Epithelial cell of proximal tubule (primary cell): ENCODE data around the gene RAB5IF. TPM values are rescaled to one million over a fixed set of nuclear protein-coding genes. Genes with fewer than 3 reads are reported as not detected.

Source experiments
- DNase-seq: peaks from one replicate; pipeline ENCODE4 v3.0.0-alpha.2; 2011; ENCODE audit warnings: low read depth
- H3K4me3 ChIP-seq: 2 replicates; pipeline ENCODE4 v1.5.1; 2011; ENCODE audit warnings: low read depth, mild to moderate bottlenecking, low read length
- total RNA-seq: library from RNA; depleted of rRNA; stranded (reverse); fragments of >200 nt; gene quantifications from 2 replicates; pipeline ENCODE4 v1.2.3, GENCODE V29; 2015
- TF ChIP-seq, protein P1 (sequence below): conservative IDR thresholded peaks from 2 replicates; pipeline ENCODE4 v1.5.1; 2012; ENCODE audit warnings: low read depth, mild to moderate bottlenecking, low read length

Gene RAB5IF
- total RNA-seq, 1 donor from 2014 or later = 142 TPM

DNA sequence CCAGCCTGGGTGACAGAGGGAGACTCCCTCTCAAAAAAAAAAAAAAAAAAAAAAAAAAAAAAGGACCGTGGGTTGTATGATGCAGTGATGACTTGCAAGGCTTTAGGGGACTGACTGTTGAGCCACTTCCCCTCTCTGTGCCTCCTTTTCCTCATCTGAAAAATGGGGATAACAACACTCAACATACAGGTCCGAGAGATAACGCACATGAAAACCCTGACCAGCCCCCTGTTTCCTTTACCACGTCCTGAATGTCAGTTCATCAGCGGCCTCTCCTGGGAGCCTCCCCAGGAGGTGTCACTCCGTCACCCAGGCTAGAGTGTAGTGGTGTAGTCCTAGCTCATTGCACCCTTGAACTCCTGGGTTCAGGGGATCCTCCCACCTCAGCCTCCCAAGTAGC lies 36.6 kb downstream of the RAB5IF start:
- no peak for DNase-seq
- TF ChIP-seq, protein P1, sequence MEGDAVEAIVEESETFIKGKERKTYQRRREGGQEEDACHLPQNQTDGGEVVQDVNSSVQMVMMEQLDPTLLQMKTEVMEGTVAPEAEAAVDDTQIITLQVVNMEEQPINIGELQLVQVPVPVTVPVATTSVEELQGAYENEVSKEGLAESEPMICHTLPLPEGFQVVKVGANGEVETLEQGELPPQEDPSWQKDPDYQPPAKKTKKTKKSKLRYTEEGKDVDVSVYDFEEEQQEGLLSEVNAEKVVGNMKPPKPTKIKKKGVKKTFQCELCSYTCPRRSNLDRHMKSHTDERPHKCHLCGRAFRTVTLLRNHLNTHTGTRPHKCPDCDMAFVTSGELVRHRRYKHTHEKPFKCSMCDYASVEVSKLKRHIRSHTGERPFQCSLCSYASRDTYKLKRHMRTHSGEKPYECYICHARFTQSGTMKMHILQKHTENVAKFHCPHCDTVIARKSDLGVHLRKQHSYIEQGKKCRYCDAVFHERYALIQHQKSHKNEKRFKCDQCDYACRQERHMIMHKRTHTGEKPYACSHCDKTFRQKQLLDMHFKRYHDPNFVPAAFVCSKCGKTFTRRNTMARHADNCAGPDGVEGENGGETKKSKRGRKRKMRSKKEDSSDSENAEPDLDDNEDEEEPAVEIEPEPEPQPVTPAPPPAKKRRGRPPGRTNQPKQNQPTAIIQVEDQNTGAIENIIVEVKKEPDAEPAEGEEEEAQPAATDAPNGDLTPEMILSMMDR = no peak
- H3K4me3 ChIP-seq = no peak overlapping the region

DNA sequence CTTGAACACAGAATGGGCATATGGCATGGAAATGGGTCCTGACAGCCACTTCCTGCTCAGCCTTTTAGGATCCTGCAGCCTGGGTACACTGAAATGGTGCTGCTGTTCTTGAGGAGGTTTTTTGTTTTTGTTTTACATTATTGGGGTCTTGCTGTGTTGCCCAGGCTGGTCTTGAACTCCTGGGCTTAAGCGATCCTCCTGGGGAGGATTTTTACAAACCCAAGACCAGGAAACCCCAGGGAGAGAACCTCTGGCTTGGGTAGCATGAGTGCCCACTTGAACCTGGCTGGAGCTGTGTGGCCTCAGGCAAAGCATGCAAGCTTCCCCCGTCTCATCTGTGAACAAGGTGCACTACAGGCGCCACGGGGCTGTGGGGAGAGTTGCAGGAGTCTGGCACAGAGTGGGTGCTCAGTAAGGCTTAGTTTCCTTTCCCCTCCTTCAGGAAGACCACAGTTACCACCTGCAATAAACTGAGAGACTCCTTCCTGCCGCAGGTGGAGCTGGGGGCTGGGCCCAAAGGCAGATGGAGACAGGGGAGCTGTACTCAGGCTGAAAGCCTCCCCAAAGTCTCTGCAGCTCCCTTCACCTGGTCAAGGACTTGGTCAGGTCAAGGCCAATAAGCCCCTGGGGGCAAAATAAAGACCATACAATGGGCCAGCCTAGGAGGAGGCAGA lies 38.6 kb downstream of the RAB5IF start:
- TF ChIP-seq, protein P1 = no peak
- H3K4me3 ChIP-seq = no peak overlapping the region
- no peak for DNase-seq

GRCh38 chr20:36644706-36645095 lies 39.1 kb downstream of the RAB5IF start:
- TF ChIP-seq, protein P1 = no peak
- no peak for DNase-seq
- H3K4me3 ChIP-seq = no peak overlapping the region

- DNase-seq = no peak
- H3K4me3 ChIP-seq = no peak overlapping the region
- TF ChIP-seq, protein P1 = no peak
Observed at GRCh38 chr20:36645353-36645752, 39.8 kb downstream of the RAB5IF start.

DNA sequence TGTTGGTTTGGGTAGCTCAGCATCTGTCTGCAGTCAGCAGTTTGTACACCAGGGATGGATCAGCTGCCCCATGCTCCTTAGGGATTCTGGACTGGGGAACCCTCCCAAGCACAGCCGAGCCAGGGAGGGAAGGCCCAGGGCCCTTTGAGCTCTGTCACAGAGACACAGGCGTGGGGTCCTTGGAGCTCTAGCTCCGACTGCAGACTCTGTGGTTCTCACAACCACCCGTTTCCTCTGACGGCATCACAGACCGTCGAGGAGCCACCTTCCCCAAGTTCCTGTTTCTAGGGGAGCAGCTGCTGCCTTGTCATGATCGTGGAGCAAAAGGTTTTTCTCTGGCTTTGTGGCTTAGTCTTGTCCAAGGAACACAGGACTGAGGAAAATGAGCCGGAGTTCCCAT lies 40.4 kb downstream of the RAB5IF start, which contains the start of gene SLA2:
TSS of gene SLA2 (minus strand) at position 199 of the 400 bp plus-strand sequence. CDS start 4,861 bp downstream, outside the sequence.
- H3K4me3 ChIP-seq = no peak within 1 kb of the TSS
- TF ChIP-seq, protein P1 = no peak
- no peak for DNase-seq

- TF ChIP-seq, protein P1 = no peak
- H3K4me3 ChIP-seq = no peak overlapping the region
- DNase-seq = no peak
Observed at GRCh38 chr20:36646678-36647077, 41.1 kb downstream of the RAB5IF start.
